GM12878 (cell line): ENCODE data around the gene SEPTIN10. TPM values are rescaled to one million over a fixed set of nuclear protein-coding genes. Genes with fewer than 3 reads are reported as not detected.

ENCODE experiments used
- ATAC-seq: fragments of 200-7000 bp; cut with Tn5 transposase; 3 replicates; pipeline ENCODE4 v1.9.1; 2020; ENCODE audit warnings: mild to moderate bottlenecking, moderate library complexity
- BruUV-seq: library from RNA; stranded (reverse); fragments of 400-500 nt; replicated peaks from 2 replicates; lab custom pipeline; 2021; lab: Mats Ljungman, UMichigan
- CTCF ChIA-PET: fragments of 300-600 bp; sonication (Branson Sonifier 250); formaldehyde crosslinking; extraction: SDS; loops from one replicate; lab custom pipeline; 2021; ENCODE audit warnings: inconsistent platforms; lab: Yijun Ruan, JAX
- POLR2A ChIA-PET: fragments of 350-600 bp; formaldehyde crosslinking; extraction: SDS; loops from one replicate; lab custom pipeline; 2021; ENCODE audit warnings: inconsistent platforms; lab: Charles Lee
- RAD21 ChIA-PET: fragments of 300-600 bp; sonication (Branson Sonifier 250); formaldehyde crosslinking; loops from one replicate; lab custom pipeline; 2023; ENCODE audit warnings: antibody characterized with exemption; ENCODE audit not compliant: unreplicated experiment; lab: Charles Lee
- SMC1A ChIA-PET: fragments of 300-600 bp; sonication (Branson Sonifier 250); formaldehyde crosslinking; loops from one replicate; lab custom pipeline; 2023; ENCODE audit not compliant: unreplicated experiment, uncharacterized antibody; lab: Charles Lee
- DNase-seq: peaks from one replicate; pipeline ENCODE4 v3.0.0-alpha.2; 2011; ENCODE audit warnings: low read depth, low spot score
- FAIRE-seq: peaks from 3 replicates; lab custom pipeline; 2011; peaks lifted over from hg19 to GRCh38; lab: Jason Lieb, UNC
- H2AFZ ChIP-seq: 2 replicates; pipeline ENCODE4 v1.6.0; 2011; ENCODE audit warnings: low read depth, low read length, control low read depth; ENCODE audit not compliant: control insufficient read depth
- H3K27ac ChIP-seq: 2 replicates; pipeline ENCODE4 v1.5.1; 2011; ENCODE audit warnings: control low read depth; ENCODE audit not compliant: control insufficient read depth, insufficient read depth
- H3K27me3 ChIP-seq, 2 experiments: replicated peaks in 1 of 2; 2 replicates each; pipeline versions ENCODE4 v1.6.0 to v1.6.1; 2011; ENCODE audit warnings: low read length in 1 of 2; ENCODE audit not compliant: control insufficient read depth in 2 of 2, insufficient read depth in 2 of 2
- H3K36me3 ChIP-seq, 2 experiments: 2 replicates each; pipeline ENCODE4 v1.5.1; 2011; ENCODE audit warnings: low read length in 1 of 2; ENCODE audit not compliant: control insufficient read depth in 2 of 2, insufficient read depth in 2 of 2
- H3K4me1 ChIP-seq: 2 replicates; pipeline ENCODE4 v1.6.1; 2011; ENCODE audit warnings: mild to moderate bottlenecking, low read length, moderate library complexity, mixed read lengths; ENCODE audit not compliant: control insufficient read depth, insufficient read depth
- H3K4me2 ChIP-seq: 2 replicates; pipeline ENCODE4 v1.6.0; 2011; ENCODE audit warnings: control low read depth; ENCODE audit not compliant: control insufficient read depth, insufficient read depth
- H3K4me3 ChIP-seq: fragments of 200-600 bp; sonication (generic); 2 replicates; pipeline ENCODE4 v1.5.1; 2016
- H3K79me2 ChIP-seq: 2 replicates; pipeline ENCODE4 v1.6.0; 2011; ENCODE audit warnings: low read length; ENCODE audit not compliant: control insufficient read depth, insufficient read depth
- H3K9ac ChIP-seq: 2 replicates; pipeline ENCODE4 v1.8.0; 2011; ENCODE audit warnings: low read length, control low read depth, mixed read lengths; ENCODE audit not compliant: control insufficient read depth, insufficient read depth
- H3K9me3 ChIP-seq: replicated peaks from 3 replicates; pipeline ENCODE4 v1.5.1; 2011; ENCODE audit warnings: mild to moderate bottlenecking, low read length; ENCODE audit not compliant: control insufficient read depth, insufficient read depth
- H4K20me1 ChIP-seq: 2 replicates; pipeline ENCODE4 v1.6.0; 2011; ENCODE audit not compliant: control insufficient read depth, insufficient read depth
- HDGF ChIP-seq: fragments of 450-650 bp; IDR thresholded peaks from 2 replicates; pipeline ENCODE4 v1.6.1; 2016; ENCODE audit warnings: antibody characterized with exemption
- POLR2AphosphoS5 ChIP-seq: IDR thresholded peaks from 2 replicates; pipeline ENCODE4 v1.6.1; 2011; ENCODE audit warnings: mild to moderate bottlenecking, low read length, inconsistent platforms
- WGBS: methylation state at CpG from one replicate; pipeline ENCODE4 v1.1.6; 2016; ENCODE audit warnings: low lambda C conversion rate; ENCODE audit not compliant: insufficient replicate concordance, insufficient coverage; ENCODE audit errors: missing lambda C conversion rate; 5-methylcytosine and 5-hydroxymethylcytosine counted together
- in situ Hi-C: fragments of 300-500 bp; cut with MboI; formaldehyde crosslinking; loops from 9 replicates; pipeline ENCODE4 v1.14.3; 2018; ENCODE audit warnings: mixed read lengths
- intact Hi-C: fragments of 100-400 bp; cut with micrococcal nuclease; formaldehyde crosslinking; loops from one replicate; pipeline ENCODE4 v1.14.2; 2022; ENCODE audit not compliant: unreplicated experiment
- polyA plus RNA-seq, 11 experiments: library from polyadenylated mRNA; depleted of rRNA in 4 of 11; unstranded in 6 of 11; stranded (reverse) in 5 of 11; fragments of >200 nt; fragmentation: Nextera tagmentation in 4 of 11; fragmentation: Illumina TruSeq in 1 of 11; extraction: Ambion mirVana in 4 of 11; extraction: Trizol in 1 of 11; gene quantifications; 1 replicate in 1 of 11; 2 replicates in 10 of 11; pipeline versions ENCODE4 v1.2.1 to v1.2.3, GENCODE V29; 2011 to 2016; ENCODE audit warnings: inconsistent platforms in 2 of 11, missing spikeins in 2 of 11, low read depth in 1 of 11
- total RNA-seq, 4 experiments: library from RNA; depleted of rRNA in 3 of 4; stranded (reverse); fragments of >200 nt in 3 of 4; fragmentation: Illumina TruSeq in 1 of 4; extraction: Trizol in 1 of 4; gene quantifications; 2 replicates each; pipeline versions ENCODE4 v1.2.1 to v1.2.3, GENCODE V29; 2013 to 2021

SEPTIN10 gene
- total and polyA plus RNA-seq, 10 of the 15 experiments (the other 5 are each of a cell fraction or from before 2014, with no cell fraction given) = 20.2 to 132 (median 62.7) TPM

DNA sequence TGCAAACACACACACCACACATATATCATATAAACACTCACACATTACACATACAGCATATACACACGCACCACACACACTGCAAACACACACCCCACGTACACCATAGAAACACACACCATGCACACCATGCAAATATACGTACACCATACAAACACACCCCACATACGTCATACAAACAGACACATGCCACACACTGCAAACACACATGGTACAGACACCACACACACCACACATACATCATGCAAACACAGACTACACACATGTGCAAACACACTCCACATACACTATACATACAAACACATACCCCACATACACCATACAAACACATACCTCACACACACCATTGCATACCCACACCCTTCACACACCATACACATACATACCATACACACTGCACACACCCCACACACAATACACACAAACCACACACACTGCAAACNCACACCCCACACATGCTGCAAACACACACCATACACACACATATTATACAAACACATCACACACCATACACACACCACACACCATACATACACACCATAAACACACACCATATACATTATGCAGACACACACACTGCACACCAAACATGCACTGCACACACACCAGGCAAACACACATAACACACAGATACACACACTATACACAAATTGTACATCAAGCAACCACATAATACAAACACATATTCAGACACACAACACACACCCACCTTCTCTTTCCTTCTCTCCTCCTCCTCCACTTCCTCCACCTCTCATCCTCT is 120.4 kb downstream of the SEPTIN10 start:
- ChIA-PET POLR2A (no interaction called here), SMC1A (no interaction called here), RAD21 (no interaction called here), CTCF (no interaction called here)
- no peaks in the 10 kb centered on the region for H3K79me2 ChIP-seq
- H3K4me1 ChIP-seq = no peaks in the 10 kb centered on the region
- H3K27me3 ChIP-seq = no peaks in the 10 kb centered on the region
- DNase-seq (no peak), ATAC-seq (no peak), FAIRE-seq (no peak)
- H4K20me1 ChIP-seq = no peaks in the 10 kb centered on the region
- no peak overlapping the region for H3K4me2 ChIP-seq
- no peaks in the 10 kb centered on the region for H3K36me3 ChIP-seq
- in situ Hi-C loops (no loop called here), intact Hi-C loops (no loop called here)
- no peak overlapping the region for H3K4me3 ChIP-seq
- 51% methylated on average over 4 of the region's 4 CpGs for WGBS
- H3K9me3 ChIP-seq = no peaks in the 10 kb centered on the region
- no peak for TF ChIP-seq POLR2AphosphoS5
- 0 out of 2 replicates have a peak, but pooled peaks have one; percentile 17 for TF ChIP-seq HDGF
- no peak overlapping the region for H3K9ac ChIP-seq
- no peak overlapping the region for H2AFZ ChIP-seq
- no peak overlapping the region for H3K27ac ChIP-seq
- TSS peak; percentile 47 for BruUV-seq

Other genes with a start within 250 kb of the SEPTIN10 start
- 2.2 and 2.6 TPM in 2 replicates for gene SOWAHC, start 398 bp upstream of the SEPTIN10 start, total RNA-seq (2014; rRNA removed)
- 2.0 and 2.2 TPM in 2 replicates for gene SOWAHC, start 398 bp upstream of the SEPTIN10 start, total RNA-seq (2014; rRNA removed; fragmentation: Illumina TruSeq; extraction: Trizol)
- gene SOWAHC, start 398 bp upstream of the SEPTIN10 start, total RNA-seq (2021) = 2.0 and 2.6 TPM in 2 replicates
- 0.48 and 0.61 TPM in 2 replicates for gene SOWAHC, start 398 bp upstream of the SEPTIN10 start, polyA plus RNA-seq (2011; rRNA removed)
- 1.9 and 2.1 TPM in 2 replicates for gene SOWAHC, start 398 bp upstream of the SEPTIN10 start, polyA plus RNA-seq (2014; fragmentation: Illumina TruSeq; extraction: Trizol)
- gene SOWAHC, start 398 bp upstream of the SEPTIN10 start, polyA plus RNA-seq (2014; fragmentation: Nextera tagmentation; extraction: Ambion mirVana) = 1 to 10 TPM; 1.0 to 1.1 TPM
- 1.9 and 2.2 TPM in 2 replicates for gene SOWAHC, start 398 bp upstream of the SEPTIN10 start, polyA plus RNA-seq (2014; rRNA removed)
- 1 to 10 TPM; 1.6 TPM for gene SOWAHC, start 398 bp upstream of the SEPTIN10 start, polyA plus RNA-seq (2016; fragmentation: Nextera tagmentation; extraction: Ambion mirVana)
- gene RGPD5, start 180.3 kb upstream of the SEPTIN10 start, total RNA-seq (2014; rRNA removed) = 6.7 and 8.2 TPM in 2 replicates
- 7.9 and 8.1 TPM in 2 replicates for gene RGPD5, start 180.3 kb upstream of the SEPTIN10 start, total RNA-seq (2014; rRNA removed; fragmentation: Illumina TruSeq; extraction: Trizol)
- 9.6 and 14.1 TPM in 2 replicates for gene RGPD5, start 180.3 kb upstream of the SEPTIN10 start, total RNA-seq (2021)
- 3.4 and 4.1 TPM in 2 replicates for gene RGPD5, start 180.3 kb upstream of the SEPTIN10 start, polyA plus RNA-seq (2011; rRNA removed)
- 1.8 and 2.7 TPM in 2 replicates for gene RGPD5, start 180.3 kb upstream of the SEPTIN10 start, polyA plus RNA-seq (2014; fragmentation: Illumina TruSeq; extraction: Trizol)
- gene RGPD5, start 180.3 kb upstream of the SEPTIN10 start, polyA plus RNA-seq (2014; fragmentation: Nextera tagmentation; extraction: Ambion mirVana) = under 1 TPM; 0.13 to 0.72 TPM
- gene RGPD5, start 180.3 kb upstream of the SEPTIN10 start, polyA plus RNA-seq (2014; rRNA removed) = 4.1 and 12.4 TPM in 2 replicates
- gene RGPD5, start 180.3 kb upstream of the SEPTIN10 start, polyA plus RNA-seq (2016; fragmentation: Nextera tagmentation; extraction: Ambion mirVana) = 1 to 10 TPM; 3.1 to 4.9 TPM